D721Med (cell line): Measurements from ENCODE around the gene PRKD2.
"Not testable (repeated sequence)": the region's sequence is repeated elsewhere in the genome, so short reads cannot be mapped to it uniquely, and the experiment has no call there.

Experiments
- DNase-seq: peaks from one replicate; pipeline ENCODE4 v3.0.0; 2011; ENCODE audit warnings: low spot score; ENCODE audit not compliant: insufficient read length
- FAIRE-seq: peaks from 2 replicates; lab custom pipeline; 2011; peaks lifted over from hg19 to GRCh38; lab: Jason Lieb, UNC
- TF ChIP-seq, protein P1 (sequence below): IDR thresholded peaks from 2 replicates; pipeline ENCODE4 v1.5.1; 2012; ENCODE audit warnings: mild to moderate bottlenecking, control low read depth; ENCODE audit not compliant: insufficient read depth; ENCODE audit errors: missing control alignments

The PRKD2 gene

DNA sequence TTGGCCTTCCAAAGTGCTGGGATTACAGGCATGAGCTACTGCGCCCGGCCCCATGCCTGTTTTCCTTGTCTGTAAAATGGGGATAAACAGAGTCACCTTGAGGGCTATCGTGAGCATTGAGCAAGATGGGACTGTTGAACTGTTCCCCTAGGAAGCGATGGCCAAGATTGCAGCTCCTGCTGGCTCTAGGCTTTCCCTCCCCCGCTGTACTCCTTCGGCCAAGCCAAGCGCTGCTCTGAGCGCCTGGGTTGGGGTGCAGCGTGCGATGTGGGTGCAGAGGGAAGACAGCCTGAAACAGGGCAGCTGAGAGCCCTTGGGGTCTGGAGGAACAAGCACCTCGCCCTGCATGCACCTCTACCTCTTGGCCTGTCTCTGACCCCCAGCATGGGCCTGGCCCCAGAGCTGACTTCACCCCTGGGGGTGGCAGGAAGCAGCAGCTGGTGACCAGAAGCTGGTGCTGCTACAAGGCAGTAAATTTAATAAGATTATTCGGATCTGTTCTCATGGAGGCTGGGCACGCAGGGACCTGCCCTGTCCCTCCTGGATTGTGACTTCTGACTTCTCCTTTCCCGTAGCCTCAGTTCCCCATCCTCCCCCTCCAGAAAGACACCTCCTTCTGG lies 86.2 kb downstream of the PRKD2 start:
- DNase-seq, result no peak

DNA sequence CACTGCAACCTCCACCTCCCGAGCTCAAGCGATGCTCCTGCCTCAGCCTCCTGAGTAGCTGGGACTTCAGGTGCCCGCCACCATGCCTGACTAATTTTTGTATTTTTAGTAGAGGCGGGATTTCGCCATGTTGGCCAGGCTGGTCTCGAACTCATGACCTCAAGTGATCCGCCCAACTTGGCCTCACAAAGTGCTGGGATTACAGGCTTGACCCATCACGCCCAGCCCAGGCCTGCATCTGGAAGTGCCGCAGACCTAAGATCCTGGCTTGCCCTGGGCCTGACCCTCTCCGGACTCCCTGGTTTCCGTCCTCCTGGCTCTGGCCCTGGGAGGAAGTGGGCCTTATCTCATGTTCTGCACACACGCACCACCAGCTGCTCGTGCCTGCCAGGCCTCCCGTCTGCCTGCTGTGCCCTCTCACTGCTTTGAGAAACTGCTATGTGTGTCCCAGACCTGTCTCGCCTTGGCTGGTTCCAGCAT lies 87.3 kb downstream of the PRKD2 start:
- FAIRE-seq (no peak), DNase-seq (no peak)
- TF ChIP-seq, protein P1, sequence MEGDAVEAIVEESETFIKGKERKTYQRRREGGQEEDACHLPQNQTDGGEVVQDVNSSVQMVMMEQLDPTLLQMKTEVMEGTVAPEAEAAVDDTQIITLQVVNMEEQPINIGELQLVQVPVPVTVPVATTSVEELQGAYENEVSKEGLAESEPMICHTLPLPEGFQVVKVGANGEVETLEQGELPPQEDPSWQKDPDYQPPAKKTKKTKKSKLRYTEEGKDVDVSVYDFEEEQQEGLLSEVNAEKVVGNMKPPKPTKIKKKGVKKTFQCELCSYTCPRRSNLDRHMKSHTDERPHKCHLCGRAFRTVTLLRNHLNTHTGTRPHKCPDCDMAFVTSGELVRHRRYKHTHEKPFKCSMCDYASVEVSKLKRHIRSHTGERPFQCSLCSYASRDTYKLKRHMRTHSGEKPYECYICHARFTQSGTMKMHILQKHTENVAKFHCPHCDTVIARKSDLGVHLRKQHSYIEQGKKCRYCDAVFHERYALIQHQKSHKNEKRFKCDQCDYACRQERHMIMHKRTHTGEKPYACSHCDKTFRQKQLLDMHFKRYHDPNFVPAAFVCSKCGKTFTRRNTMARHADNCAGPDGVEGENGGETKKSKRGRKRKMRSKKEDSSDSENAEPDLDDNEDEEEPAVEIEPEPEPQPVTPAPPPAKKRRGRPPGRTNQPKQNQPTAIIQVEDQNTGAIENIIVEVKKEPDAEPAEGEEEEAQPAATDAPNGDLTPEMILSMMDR, result no peak

More for the DNA sequence above, 86.2 kb downstream of the PRKD2 start:
- TF ChIP-seq, protein P1, result no peak
- FAIRE-seq, result no peak

DNA sequence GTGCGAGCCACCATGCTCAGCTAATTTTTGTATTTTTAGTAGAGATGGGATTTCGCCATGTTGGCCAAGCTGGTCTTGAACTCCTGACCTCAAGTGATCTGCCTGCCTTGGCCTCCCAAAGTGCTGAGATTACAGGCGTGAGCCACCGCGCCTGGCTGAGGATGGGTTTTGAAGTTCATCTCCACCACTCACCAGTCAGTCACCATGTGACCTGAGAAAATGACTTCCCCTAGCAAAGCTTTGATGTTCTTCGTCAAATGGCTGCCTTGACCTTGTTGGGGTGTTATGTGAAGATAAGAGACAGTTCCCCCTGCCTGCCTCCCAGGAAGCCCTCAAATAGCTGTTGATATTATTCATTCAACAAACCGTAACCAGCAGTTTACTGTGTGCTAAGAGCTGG lies 87.9 kb downstream of the PRKD2 start:
- DNase-seq, FAIRE-seq: not testable (repeated sequence)

DNA sequence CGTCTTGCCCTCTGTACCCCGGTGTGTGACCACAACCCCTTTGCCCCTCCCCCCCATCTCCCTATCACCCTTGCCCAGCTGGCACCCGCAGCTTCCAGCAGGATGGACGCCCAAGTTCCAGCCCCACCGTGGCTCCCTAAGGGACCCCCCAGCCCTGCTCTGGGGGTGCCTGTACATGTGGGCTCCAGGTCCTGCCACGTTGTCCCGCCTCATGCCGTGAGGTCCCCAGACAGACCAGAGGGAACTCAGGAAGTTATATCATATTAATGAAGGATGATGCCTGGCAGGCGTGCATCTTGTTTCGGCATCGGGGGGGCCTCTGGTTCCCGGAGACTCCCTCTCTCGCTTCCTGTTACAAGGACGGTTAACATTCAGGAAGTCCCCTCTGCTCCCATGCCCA lies 90.5 kb downstream of the PRKD2 start:
- DNase-seq (no peak), FAIRE-seq (no peak)
- TF ChIP-seq, protein P1, result no peak

DNA sequence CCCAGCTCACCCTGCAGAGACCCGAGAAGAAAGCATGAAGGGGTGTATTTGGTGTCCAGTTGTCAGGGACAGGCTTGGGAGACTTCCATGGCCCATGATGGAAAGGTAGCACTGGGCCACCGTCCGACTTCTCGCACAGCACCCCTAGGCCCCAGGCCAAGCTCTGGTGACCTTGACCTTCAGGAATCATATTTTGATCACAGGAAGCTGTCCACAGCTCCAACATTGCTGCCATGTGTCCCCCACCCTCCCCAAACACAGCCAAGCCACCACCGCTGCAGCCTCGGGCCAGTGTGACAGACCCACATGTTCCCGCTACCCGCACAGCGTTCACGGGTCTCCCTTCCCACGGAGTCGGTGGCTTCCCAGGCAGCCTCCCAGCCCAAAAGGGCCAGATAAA lies 91.2 kb downstream of the PRKD2 start:
- FAIRE-seq, result no peak
- no peak for DNase-seq
- TF ChIP-seq, protein P1, result no peak

DNA sequence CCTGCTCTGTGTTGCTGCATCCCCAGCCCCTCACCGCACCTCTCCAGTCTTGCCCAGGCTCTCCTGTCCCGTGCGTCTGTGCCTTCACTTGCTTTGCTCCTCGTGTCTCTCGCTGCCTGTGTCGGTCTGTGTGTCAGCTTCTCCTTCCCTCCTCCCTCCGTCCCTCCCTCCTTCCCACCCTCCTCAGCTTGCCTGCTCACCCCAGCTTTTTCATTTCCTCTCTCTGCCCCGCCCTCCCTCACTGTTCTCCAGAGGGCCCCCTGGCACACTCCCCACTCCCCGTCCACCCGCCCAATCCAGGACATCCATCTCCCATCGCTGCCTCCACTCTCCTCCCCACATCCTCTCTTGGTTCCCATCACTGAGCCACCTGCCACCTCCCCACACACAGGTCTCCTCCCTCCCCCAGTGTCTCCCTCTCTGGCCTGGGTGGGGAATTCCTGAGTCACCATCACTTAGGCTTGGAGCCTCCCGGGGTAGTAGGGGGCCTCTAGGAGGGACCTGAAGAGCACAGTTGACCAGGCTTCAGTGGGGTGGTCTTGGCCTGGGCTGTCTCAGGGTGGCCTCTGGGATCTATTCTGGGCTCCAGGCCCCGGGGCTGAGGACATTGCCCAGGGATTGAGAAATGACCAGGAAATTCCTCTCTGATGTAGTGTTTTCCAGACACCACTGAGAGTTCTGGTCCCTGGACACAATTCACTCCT lies 91.8 kb downstream of the PRKD2 start, which contains the start of gene PTGIR:
PTGIR (minus strand) TSS at position 132 of the 704 bp plus-strand sequence. CDS start 864 bp downstream, outside the sequence.
- DNase-seq (no peak), FAIRE-seq (no peak)
- TF ChIP-seq, protein P1, result no peak
